HG03103 (cell line): ENCODE results near the gene ZFPM1.

Experiments used
- ATAC-seq: cut with Tn5 transposase; IDR thresholded peaks from one replicate; pipeline ENCODE4 v1.9.1; 2021; ENCODE audit warnings: low read depth; ENCODE audit not compliant: unreplicated experiment

ZFPM1 gene

DNA sequence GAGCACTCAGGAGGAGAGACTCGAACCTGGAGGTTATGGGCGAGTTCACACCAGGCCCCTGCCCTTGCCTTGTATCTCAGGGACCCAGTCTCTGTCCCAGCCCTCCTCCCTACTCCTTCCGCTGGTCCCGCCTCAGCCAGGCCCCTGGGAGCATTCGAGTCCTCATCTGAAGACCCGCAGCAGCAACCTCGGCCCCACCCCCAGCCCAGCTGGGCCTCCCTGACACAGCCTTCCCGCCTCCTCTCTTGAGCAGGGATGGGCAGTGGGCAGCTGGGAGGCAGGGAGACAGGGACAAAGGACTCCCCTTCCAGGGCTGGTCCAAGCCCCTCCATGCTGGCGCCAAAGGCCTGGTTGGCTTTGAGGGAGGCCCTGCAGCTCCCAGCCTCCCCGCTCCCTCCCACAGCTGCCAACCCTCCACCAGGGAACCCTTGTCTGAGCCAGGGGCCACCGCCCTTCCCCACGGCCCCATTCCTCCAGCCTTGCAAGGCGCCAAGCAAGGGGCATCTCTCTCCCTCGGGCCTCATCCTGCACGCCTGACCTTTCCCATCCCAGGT lies 101.7 kb downstream of the ZFPM1 start:
- ATAC-seq, result no peak

DNA sequence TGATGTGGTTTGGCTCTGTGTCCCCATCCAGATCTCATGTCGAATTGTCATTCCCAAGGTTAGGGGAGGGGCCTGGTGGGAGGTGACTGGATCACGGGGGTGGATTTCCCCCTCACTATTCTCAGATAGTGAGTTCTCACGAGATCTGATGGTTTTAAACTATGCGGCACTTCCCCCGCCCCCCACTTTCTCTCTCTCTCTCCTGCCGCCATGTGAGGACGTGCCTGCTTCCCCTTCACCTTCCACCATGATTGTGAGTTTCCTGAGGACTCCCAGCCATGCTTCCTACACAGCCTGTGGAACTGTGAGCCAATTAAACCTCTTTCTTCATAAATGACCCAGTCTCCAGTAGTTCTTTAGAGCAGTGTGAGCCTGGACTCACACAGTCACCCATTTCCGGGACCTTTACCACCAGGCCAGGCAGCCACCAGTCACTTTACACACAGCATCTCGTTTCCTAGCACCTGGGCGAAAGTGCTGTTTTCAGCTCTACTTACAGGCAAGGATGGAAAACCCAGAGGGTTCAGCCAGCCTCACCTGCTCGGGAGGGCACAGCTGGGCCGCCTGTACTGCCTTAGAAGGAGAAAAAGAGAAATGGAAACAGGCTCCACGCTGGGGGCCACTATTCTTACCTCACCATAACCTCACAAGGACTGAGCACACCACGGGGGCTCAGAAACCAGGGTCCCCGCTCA lies 103.4 kb downstream of the ZFPM1 start:
- no peak for ATAC-seq

DNA sequence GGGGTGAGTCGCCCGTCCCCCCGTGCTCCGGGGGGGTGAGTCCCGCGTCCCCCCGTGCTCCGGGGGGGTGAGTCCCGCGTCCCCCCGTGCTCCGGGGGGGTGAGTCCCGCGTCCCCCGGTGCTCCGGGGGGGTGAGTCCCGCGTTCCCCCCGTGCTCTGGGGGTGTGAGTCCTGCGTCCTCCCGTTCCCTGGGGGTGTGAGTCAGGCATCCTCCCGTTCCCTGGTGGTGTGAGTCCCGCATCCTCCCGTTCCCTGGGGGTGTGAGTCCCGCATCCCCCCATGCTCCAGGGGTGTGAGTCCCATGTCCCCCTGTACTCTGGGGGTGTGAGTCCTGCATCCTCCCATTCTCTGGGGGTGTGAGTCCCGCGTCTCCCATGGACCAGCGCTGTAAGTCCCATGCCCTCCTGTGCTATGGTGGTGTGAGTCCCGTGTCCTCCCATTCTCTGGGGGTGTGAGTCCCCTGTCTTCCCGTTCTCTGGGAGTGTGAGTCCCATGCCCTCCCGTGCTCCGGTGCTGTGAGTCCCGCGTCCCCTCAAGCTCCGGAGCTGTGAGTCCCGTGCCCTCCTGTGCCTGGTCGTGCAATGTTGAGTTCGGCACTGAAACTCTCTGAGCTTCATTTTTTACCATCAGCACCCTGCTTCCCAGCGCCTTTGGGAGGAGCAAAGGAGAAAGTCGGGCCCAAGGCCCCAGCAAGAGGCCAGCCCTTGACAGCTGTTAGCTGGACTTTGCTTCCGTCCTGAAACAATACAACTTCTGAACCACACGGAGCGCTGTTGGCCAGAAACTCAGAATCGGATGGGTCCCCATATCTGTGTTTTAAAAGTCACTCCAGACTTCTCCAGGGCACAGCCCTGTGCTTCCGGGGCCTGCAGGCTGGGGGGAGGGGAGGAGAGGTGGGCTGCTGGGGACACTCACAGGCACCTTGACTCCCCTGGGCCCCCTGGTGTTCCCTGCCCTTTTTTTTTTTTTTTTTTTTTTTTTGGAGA lies 105.7 kb downstream of the ZFPM1 start:
- ATAC-seq, result no peak

DNA sequence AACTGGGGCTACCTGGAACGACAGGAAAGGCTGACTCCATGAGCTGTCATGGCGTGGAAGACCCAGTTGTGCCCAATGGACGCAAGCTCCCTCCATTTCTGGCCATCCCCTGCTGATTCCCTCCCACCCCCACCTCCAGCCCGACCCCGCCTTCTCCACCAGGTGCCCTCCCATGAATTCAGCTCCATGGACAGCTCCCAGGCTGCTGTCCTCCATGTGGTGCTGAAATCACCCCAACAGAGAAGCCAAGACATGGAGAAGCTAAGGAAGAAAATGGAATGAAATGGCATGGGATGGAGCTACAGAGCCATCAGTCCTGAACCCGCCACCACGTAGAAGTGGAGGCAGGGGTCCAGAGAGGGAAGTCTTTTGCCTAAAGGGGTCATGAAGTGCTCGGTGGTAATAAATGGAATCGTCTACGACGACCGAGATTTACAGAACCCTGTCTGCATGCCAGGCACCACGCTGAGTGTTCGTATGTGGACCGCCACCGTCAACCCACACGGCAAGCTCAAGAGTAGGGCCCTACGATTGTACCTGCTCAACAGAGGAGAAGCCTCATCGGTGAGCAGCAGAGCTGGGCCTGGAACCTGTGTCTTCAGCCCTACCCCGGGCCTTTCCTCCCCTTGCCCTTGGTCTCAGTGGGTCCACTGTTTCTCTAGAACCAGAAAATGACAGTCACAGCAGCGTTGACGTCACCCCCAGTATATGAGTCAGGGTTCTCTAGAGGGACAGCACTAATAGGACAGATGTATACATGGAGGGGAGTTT lies 107.8 kb downstream of the ZFPM1 start:
- no peak for ATAC-seq

DNA sequence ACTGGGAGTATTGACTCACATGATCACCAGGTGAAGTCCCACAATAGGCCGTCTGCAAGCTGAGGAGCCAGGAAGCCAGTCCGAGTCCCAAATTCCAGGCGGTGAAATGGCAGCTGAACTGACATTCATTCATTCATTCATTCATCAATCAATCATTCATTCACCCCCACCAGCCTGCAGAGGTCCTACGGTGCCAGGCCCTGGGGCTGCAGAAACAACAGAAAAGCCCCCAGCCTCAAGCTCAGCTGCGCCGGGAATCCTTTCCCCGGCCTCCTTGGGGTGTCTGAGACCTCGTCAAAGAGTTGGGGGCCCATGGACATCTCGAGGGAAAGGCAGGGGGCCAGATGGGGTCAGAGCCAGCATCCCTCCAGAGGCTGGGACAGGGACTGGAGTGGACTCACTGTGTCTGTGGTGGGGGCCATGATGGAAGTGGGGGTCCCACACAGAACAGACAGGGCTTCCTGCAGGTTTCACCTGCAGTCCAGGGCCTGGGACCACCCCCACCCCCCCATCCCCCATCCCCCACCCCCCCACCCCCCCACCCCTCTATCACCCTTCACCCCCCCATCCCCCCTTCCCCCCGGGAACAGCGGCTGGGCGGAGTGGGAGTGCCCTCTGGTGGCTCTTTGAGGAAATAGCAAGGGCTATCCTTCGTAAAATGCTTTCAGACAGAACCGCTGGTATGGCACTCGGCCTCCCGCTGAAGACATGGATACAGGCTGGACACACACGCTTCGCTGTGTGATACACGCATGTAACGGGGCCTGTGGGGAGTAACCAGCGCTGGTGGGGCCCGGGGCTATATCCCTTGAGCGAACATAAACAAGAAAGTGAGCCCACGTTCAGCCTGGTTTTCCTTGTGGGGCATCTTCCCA lies 108.6 kb downstream of the ZFPM1 start:
- no peak for ATAC-seq

DNA sequence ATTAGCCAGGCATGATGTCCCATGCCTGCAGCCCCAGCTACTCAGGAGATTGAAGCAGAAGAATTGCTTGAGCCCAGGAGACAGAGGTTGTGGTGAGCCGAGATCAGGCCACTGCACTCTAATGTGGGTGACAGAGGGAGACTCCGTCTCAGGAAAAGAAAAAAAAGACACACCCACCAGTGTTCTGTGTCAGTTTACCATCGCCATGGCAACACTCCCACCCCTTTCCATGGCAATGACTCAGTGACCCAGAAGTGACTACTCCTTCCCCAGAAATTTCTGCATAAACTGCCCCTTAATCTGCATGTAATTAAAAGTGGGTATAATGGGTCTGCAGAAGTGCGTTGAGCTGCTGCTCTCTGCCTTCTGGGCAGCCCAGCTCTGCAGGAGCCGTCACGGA lies 113.1 kb downstream of the ZFPM1 start:
- ATAC-seq, result no peak

DNA sequence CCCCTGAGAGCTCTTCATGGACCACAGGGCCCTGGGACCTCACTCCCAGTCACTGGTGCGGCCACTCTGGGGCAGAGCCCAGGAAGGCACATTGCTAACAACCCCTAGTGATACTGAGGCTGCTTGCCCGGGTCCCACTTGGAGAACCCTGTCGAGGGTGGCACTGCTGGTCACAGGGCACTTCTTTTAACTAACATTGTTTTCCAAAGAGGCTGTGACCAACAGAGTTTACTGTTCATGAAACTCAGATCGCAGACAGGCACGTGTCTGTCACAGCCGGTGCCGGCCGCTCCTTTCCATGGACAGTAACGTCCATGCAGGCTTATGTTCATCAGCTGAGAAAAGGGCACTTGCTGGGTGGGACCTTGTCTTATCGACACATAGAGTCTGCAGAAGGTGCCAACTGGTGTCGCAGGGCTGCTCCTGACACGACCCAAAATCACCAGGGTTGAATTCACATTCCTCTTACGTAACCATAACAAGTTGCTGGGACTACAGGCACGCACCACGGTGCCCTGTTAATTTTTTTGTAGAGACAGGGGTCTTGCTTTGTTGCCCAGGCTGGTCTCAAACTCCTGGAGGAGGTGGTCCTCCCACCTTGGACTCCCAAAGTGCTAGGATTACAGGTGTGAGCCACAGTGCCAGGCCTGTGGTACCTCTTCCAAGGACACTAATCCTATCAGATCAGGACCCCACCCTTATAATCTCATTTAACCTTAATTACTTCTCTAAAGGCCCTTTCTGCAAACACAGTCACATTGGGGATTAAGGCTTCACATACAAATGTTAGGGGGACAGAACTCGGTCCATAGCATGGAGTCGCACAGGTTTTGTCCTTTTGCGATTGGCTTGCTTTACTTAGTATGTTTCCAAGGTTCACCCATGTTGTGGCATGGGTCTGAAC lies 115.9 kb downstream of the ZFPM1 start:
- no peak for ATAC-seq

DNA sequence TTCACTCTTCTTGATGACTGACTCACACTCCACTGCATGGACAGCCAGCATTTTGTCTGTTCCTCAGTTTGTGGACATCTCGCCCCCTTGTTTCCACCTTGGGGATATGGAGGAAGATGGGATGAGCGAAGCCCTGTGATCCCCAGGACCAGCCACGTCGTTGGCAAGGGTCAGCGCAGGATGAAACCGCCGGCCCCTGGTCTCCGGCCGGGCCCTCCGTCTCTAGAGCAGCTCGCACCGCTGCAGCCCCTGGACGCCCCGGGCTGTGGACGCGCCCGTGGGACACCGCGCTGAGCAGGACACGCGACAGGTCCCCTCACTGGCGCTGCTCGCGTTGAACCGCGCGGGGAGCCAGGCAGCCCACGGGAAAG lies 116.5 kb downstream of the ZFPM1 start:
- ATAC-seq, result peak; percentile 30

DNA sequence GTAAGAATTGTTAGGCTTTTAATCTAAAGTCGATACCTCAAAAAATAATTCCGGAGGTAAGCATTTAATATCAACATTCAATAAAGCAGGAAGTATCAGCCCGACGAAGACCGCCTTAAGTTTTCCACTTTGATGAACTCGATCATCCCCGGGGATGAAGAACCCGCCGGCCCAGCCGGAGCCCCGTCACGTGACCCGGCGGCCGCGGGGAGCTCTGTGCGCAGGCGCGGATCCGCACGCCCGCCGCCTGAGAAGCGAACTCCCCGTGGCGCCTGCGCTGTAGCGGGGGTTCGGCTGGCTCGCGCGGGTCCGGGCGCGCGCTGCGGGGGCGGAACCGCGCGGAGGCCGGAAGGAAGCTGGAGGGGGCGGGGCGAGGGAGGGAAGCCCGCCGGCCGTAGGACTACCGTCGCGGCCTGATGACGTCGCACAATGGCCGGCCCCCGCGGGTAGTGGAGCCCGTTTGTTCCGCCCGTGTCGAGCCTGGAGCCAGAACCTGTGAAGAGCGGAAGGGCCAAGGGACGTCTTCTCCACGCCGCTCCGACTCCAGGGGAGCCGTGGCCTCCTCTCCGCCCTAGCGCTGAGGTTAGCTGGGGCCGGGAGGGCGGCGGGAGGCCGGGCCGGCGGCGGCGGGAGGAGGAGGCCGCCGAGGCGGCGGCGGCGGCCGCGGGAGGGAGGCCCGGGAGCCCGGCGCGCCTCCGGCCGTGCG lies 117.1 kb downstream of the ZFPM1 start, which contains the start of gene ZC3H18:
Gene ZC3H18 (plus strand): TSS at position 419 of the 706 bp plus-strand sequence. CDS start 6,721 bp downstream, outside the sequence.
- ATAC-seq, result peak; percentile 61

DNA sequence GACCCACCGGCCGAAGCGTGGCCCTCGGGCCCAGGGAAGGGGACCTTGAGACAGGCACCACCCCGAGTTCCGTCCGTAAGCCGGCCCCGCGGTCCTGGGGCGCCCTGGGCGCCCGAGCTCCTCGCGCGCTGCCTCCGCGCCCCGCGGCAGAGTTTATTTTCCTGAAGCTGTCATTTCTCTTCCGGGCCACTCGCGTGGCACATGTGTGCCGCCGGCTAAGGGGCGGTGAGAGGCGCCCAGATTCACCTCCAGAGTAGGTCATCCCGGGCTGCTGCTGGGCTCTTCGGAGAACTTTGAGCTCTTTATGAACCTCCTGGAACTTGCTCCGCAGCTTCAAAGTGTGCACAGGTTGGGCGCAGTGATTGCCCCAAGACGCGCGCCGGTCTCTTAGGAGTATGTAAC lies 117.6 kb downstream of the ZFPM1 start:
- no peak for ATAC-seq

DNA sequence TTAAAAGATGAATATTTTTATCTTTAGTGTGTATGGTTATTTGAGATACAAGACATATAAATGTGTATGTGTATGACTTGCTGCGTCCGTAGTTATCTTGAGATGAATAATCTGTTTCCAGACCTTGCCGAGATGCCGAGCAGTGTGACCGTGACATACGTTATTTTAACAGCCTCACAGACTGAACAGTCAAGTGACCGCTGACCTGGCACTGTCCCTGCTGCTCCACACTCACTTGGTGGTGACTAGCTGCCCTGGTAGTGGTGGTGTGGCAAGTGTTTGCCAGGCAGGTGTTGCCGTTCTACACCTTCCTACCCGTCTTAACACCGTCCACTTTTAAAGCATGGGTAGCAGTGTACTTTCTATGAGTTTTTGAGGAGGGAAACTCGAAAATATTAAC lies 122.2 kb downstream of the ZFPM1 start:
- no peak for ATAC-seq

DNA sequence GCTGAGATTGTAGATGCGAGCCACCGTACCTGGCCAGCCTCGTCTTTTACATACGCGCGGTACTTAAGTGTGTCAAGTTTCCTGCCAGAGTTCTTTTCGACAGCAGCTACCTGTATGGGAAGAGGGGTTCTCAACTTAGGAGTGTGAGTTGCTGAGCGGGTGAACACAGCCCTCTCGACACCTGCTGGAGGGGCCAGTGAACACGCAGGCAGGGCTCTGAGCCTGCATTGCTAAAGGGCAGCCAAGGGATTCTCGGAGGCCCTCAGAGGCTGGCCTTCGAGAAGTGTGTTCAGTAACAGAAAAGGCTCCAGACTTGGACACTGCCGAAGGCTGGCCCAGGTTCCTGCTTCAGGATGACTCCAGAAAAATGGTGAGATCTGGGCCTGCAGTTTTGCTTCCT lies 123.2 kb downstream of the ZFPM1 start:
- no peak for ATAC-seq

DNA sequence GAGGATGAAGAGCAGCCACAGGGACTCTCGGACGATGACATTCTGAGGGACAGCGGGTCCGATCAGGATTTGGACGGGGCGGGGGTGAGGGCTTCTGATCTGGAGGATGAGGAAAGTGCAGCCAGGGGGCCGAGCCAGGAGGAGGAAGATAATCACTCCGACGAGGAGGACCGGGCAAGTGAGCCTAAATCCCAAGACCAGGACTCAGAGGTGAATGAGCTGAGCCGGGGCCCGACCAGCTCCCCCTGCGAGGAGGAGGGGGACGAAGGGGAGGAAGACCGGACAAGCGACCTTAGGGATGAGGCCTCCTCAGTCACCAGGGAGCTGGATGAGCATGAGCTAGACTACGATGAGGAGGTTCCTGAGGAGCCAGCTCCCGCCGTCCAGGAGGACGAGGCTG lies 124.1 kb downstream of the ZFPM1 start:
- no peak for ATAC-seq

DNA sequence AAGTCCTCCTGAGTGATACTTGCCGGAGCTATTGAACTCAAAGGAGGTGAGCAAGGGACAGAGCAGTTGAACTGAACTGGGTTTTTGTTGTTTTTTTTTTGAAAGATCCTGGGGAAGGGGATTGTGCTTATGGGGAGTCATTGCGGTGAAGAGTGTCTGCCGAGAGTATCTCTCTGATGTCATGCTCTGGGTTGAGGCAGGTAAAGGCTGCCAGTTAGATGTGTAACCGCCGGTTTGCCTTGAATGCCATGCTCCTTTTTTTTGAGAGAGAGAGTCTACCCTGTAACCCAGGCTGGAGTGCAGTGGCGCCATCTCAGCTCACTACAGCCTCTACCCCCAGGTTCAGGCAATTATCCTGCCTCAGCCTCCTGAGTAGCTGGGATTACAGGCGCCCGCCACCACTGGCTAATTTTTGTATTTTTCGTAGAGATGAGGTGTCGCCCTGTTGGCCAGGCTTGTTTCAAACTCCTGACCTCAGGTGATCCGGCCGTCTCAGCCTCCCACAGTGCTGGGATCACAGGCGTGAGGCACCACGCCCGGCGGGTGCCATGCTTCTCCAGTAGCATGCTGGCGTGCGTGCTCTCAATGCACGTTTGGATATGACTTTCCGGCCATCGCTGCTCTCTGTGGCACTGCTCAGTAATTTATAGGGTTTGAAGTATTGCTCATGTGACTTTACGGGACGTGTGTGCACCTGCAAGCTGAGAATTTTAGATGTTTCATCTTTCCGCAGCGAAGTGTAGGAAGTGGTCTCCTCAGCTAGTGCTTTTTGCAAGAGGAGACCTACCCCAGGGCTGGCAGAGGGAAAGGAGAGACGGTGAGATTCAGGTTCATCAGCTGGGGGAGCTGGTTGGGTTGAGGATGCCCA lies 125.6 kb downstream of the ZFPM1 start:
- ATAC-seq, result no peak

DNA sequence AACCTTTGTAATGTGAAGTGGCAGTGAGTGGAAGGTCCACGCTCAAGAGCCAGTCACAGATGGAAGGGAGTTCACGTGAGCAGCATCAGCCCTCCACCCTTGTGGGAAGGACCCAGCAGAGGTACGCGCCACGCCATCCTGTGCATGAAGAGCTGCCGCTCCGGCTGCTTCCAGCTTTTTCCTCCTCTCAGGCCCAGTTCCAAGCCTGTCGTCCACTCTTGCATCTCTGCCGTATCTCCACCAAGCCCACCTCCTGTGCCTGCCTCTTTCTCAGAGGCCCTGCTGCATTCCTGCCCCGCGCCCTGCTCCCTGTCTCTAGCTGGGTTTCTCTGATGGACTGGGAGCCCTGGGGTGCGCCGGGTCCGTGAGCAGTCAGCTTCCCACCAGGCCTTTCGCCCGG lies 127.3 kb downstream of the ZFPM1 start:
- no peak for ATAC-seq

DNA sequence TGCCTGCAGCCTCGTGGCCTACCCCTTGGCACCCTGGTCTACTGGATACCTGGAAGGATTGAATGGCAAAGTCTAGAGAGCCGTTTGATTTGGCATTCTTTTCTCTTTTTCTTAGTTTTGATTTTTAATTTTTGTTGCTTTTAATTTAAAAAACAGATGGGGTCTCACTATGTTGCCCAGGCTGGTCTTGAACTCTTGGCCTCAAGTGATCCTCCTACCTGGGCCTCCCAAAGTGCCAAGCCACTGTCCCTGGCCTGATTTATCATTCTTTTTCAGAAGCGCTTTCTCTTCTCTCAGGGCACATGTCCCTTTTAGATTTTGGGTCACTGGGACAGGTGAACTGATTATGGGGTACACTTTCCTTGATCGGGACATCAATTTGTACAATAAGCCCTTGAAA lies 128.0 kb downstream of the ZFPM1 start:
- no peak for ATAC-seq

DNA sequence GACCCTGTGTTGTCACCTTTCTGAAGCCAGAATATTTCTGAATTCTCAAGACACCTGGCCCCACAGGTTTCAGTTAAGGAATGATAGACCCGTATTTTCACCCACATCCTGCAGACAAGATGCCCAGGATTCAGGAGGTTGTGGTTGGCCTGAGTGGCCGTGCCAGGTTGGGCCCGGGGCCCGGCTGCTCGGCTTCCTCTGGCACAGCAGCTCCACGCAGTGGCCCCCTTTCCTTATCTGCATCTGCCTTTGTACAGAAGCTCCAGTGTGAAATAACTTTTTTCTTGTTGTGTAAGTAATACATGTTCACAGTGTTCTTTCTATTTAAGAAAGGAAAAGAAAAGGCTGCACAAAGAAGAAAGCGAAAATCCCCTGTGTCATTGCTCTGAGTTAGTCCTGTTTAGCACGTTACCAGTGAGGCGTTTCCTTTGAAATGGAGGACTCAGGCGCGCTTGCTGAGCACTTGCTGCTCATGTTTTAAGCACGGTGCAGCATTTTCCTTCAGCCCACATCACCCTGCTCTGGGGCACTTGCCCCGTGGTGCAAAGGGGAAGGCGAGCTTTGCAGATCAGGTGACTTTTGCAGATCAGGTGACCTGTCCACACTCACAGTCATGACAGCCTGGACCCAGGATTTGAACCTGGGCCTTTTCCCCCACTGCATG lies 130.0 kb downstream of the ZFPM1 start:
- ATAC-seq, result no peak
